Ishikawa (cell line): ENCODE measurements around the gene C12orf57.

Experiments used
- CEBPB ChIP-seq: IDR thresholded peaks from 2 replicates; pipeline ENCODE4 v1.6.1; 2012
- CREB1 ChIP-seq: IDR thresholded peaks from 2 replicates; pipeline ENCODE4 v1.6.1; 2012; ENCODE audit warnings: low read depth
- EGR1 ChIP-seq: IDR thresholded peaks from 2 replicates; pipeline ENCODE4 v1.6.1; 2012
- EP300 ChIP-seq: IDR thresholded peaks from 2 replicates; pipeline ENCODE4 v1.6.1; 2012; ENCODE audit warnings: borderline replicate concordance
- FOXM1 ChIP-seq: IDR thresholded peaks from 2 replicates; pipeline ENCODE4 v1.6.1; 2012; ENCODE audit warnings: low read depth, borderline replicate concordance
- MAX ChIP-seq: IDR thresholded peaks from 2 replicates; pipeline ENCODE4 v1.6.1; 2012
- NFIC ChIP-seq: IDR thresholded peaks from 2 replicates; pipeline ENCODE4 v1.6.1; 2012
- RAD21 ChIP-seq: IDR thresholded peaks from 2 replicates; pipeline ENCODE4 v1.6.1; 2012; ENCODE audit warnings: low read depth
- REST ChIP-seq: IDR thresholded peaks from 2 replicates; pipeline ENCODE4 v1.6.1; 2012; ENCODE audit warnings: low read depth, mild to moderate bottlenecking
- TAF1 ChIP-seq: IDR thresholded peaks from 2 replicates; pipeline ENCODE4 v1.6.1; 2012; ENCODE audit warnings: low read depth, mild to moderate bottlenecking
- TCF12 ChIP-seq: IDR thresholded peaks from 2 replicates; pipeline ENCODE4 v1.6.1; 2012; ENCODE audit warnings: low read depth
- TEAD4 ChIP-seq: IDR thresholded peaks from 2 replicates; pipeline ENCODE4 v1.6.1; 2012
- YY1 ChIP-seq: IDR thresholded peaks from 2 replicates; pipeline ENCODE4 v1.6.1; 2012; ENCODE audit warnings: low read depth
- ZBTB7A ChIP-seq: IDR thresholded peaks from 2 replicates; pipeline ENCODE4 v1.6.1; 2012; ENCODE audit warnings: low read depth
- TF ChIP-seq, protein P1 (sequence below): IDR thresholded peaks from 2 replicates; pipeline ENCODE4 v1.6.1; 2012

The C12orf57 gene

DNA sequence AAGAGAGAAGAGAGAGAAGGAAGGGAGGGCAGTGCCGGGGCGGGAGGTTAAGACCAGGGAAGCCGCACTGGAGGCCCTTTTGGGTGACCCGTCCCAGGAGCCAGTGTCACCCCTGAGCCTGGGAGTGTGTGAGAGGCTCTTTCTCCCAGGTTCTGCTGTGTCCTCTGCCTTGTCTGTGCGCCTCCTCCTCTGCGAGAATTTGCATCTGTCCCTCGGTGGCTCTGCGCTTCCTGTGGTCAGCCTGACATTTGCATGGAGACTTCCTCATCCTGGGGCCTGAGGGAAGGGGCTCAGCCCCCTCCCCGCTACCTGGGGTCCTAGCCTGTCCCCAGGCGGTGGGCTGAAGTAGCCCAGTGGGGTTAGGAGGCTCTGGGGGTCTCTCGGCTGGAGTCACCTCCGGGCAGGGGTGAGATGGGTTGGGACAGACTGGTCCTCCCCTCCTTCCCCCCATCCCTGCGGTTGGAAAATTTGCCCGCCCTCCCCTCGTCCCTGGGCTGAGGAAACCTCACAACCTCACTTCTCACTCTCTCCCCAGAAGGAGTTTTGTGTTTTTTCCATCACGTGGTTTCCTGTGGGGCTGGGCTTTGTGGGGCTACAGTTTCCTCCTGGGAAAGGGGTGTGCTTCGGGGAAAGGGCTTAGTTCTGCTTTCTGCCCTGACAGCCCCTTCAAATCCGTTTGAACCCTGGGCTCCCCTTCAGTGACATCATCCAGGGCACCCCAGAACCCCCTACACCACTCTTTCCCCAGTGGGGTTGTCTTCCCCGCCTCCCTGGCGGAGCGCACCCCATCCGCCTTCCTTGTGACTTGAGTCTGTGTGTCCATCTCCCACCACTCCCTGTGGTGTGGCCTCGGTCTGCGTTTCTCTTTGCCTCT is 9.9 kb downstream of the C12orf57 start:
- no peak for TF ChIP-seq EP300
- no peak for TF ChIP-seq RAD21
- no peak for TF ChIP-seq MAX
- TF ChIP-seq FOXM1: no peak
- no peak for TF ChIP-seq REST
- no peak for TF ChIP-seq CREB1
- no peak for TF ChIP-seq NFIC

DNA sequence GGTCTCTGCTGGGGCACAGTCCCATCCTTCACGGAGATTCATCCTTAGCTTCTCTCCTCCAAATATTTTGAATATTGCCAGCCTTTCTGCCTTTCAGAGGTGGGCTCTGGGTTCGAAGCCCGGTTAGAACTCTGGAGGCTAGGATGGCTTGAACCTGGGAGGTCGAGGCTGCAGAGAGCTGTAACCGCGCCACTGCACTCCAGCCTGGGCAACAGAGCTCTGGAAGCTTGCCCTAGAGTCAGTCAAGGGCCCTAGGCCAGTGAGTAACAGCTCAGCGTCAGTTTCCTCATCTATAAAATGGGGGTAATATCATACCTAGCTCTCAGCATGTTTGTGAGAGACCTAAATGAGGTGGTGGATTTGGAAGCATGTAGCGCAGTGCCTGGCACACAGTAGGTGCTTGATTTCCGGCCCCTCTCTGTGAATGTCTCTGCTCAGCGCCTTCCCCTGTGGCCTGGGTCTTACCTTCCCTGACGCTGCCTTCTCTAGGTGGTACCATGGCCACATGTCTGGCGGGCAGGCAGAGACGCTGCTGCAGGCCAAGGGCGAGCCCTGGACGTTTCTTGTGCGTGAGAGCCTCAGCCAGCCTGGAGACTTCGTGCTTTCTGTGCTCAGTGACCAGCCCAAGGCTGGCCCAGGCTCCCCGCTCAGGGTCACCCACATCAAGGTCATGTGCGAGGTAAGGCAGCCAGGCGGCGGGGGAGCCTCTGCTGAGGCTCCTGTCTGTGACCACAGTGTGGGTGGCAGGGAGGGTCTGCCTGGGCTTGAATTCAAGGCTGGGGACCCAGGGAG is 10.7 kb downstream of the C12orf57 start:
- TF ChIP-seq ZBTB7A (no peak), CREB1 (no peak), FOXM1 (no peak), TCF12 (no peak), YY1 (no peak), EGR1 (no peak), TEAD4 (no peak), NFIC (no peak), MAX (no peak)
- TF ChIP-seq, protein P1, sequence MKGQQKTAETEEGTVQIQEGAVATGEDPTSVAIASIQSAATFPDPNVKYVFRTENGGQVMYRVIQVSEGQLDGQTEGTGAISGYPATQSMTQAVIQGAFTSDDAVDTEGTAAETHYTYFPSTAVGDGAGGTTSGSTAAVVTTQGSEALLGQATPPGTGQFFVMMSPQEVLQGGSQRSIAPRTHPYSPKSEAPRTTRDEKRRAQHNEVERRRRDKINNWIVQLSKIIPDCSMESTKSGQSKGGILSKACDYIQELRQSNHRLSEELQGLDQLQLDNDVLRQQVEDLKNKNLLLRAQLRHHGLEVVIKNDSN: no peak

- TF ChIP-seq RAD21: no peak
- TF ChIP-seq CREB1: no peak
- no peak for TF ChIP-seq REST
- TF ChIP-seq CEBPB: no peak
- no peak for TF ChIP-seq MAX
- TF ChIP-seq YY1: no peak
- no peak for TF ChIP-seq ZBTB7A
- TF ChIP-seq, protein P1: no peak
- no peak for TF ChIP-seq TAF1
- TF ChIP-seq EP300: no peak
- TF ChIP-seq FOXM1: no peak
- no peak for TF ChIP-seq TEAD4
- TF ChIP-seq EGR1: no peak
- TF ChIP-seq TCF12: no peak
- TF ChIP-seq NFIC: no peak
These were observed 11.5 kb downstream of the C12orf57 start for GRCh38 chr12:6955108-6956020.

DNA sequence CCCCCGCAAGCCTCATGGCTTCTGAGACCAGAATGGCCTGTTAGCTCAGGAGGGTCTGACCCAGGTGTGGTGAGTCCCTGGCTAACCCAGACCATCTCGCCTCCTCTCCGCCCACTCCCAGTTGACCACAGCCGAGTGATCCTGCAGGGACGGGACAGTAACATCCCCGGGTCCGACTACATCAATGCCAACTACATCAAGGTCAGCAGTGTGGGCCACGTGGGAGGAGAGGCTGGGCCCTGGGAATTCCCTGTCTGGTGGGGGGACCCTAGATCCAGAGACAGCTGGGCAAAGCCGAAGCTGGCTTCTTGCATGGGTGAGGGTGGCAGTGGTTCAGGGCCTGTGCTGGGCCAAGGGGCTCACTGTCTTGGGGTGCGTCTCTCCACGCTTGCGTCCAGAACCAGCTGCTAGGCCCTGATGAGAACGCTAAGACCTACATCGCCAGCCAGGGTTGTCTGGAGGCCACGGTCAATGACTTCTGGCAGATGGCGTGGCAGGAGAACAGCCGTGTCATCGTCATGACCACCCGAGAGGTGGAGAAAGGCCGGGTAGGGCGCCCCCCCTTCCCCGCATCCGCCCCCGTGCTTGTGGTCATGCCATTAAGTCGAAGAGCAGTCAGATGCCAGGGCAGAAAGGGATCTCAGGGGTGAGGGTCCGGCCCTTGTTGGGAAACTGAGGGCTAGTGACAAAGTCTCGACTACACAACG is 12.4 kb downstream of the C12orf57 start:
- TF ChIP-seq RAD21 (no peak), CREB1 (no peak), MAX (no peak), TCF12 (no peak), FOXM1 (no peak), YY1 (no peak), EP300 (no peak), CEBPB (no peak)
